GM23248 (cell line): Measurements from ENCODE around the gene DYNLT1. TPM values are rescaled to one million over a fixed set of nuclear protein-coding genes. Genes with fewer than 3 reads are reported as not detected.

Source experiments
- DNase-seq: peaks from one replicate; pipeline ENCODE4 v3.0.0-alpha.2; 2015
- H2AFZ ChIP-seq: fragments of 200-600 bp; sonication (generic); 2 replicates; pipeline ENCODE4 v1.6.1; 2016; ENCODE audit warnings: antibody characterized with exemption
- H3F3A ChIP-seq: fragments of 200-600 bp; sonication (generic); 2 replicates; pipeline ENCODE4 v1.6.1; 2016; ENCODE audit warnings: mild to moderate bottlenecking, antibody characterized with exemption, mixed run types; ENCODE audit not compliant: insufficient read depth
- H3K27ac ChIP-seq: fragments of 200-600 bp; sonication (generic); 2 replicates; pipeline ENCODE4 v1.5.1; 2016; ENCODE audit warnings: mild to moderate bottlenecking
- H3K27me3 ChIP-seq: fragments of 200-600 bp; sonication (generic); replicated peaks from 2 replicates; pipeline ENCODE4 v1.6.1; 2016; ENCODE audit warnings: mild to moderate bottlenecking; ENCODE audit not compliant: insufficient read depth
- H3K36me3 ChIP-seq: fragments of 200-600 bp; sonication (generic); 2 replicates; pipeline ENCODE4 v1.6.1; 2016; ENCODE audit warnings: low read depth, mild to moderate bottlenecking
- H3K4me1 ChIP-seq: fragments of 200-600 bp; sonication (generic); 2 replicates; pipeline ENCODE4 v1.6.1; 2016; ENCODE audit warnings: mild to moderate bottlenecking; ENCODE audit not compliant: insufficient read depth
- H3K4me2 ChIP-seq: fragments of 200-600 bp; sonication (generic); one replicate; pipeline ENCODE4 v1.6.1; 2016; ENCODE audit warnings: mild to moderate bottlenecking; ENCODE audit not compliant: unreplicated experiment
- H3K4me3 ChIP-seq: fragments of 200-600 bp; sonication (generic); 2 replicates; pipeline ENCODE4 v1.5.1; 2016; ENCODE audit warnings: mild to moderate bottlenecking
- H3K79me2 ChIP-seq: fragments of 200-600 bp; sonication (generic); 2 replicates; pipeline ENCODE4 v1.6.1; 2016; ENCODE audit warnings: mild to moderate bottlenecking; ENCODE audit not compliant: insufficient read depth
- H3K9ac ChIP-seq: fragments of 200-600 bp; sonication (generic); 2 replicates; pipeline ENCODE4 v1.6.1; 2016; ENCODE audit warnings: mild to moderate bottlenecking
- H3K9me2 ChIP-seq: fragments of 200-600 bp; sonication (generic); 2 replicates; pipeline ENCODE4 v1.6.1; 2016; ENCODE audit warnings: mixed run types, mild to moderate bottlenecking, moderate library complexity; ENCODE audit not compliant: insufficient read depth
- H3K9me3 ChIP-seq: fragments of 200-600 bp; sonication (generic); one replicate; pipeline ENCODE4 v1.6.1; 2017; ENCODE audit warnings: low read depth
- H4K20me1 ChIP-seq: fragments of 200-600 bp; sonication (generic); 2 replicates; pipeline ENCODE4 v1.6.0; 2016; ENCODE audit not compliant: insufficient read depth
- EZH2 ChIP-seq: fragments of 200-600 bp; sonication (generic); IDR thresholded peaks from 2 replicates; pipeline ENCODE4 v1.6.1; 2018; ENCODE audit warnings: antibody characterized with exemption, mild to moderate bottlenecking; ENCODE audit not compliant: insufficient read depth, poor library complexity, severe bottlenecking
- EZH2phosphoT487 ChIP-seq: fragments of 200-600 bp; sonication (generic); IDR thresholded peaks from 2 replicates; pipeline ENCODE4 v1.6.1; 2018; ENCODE audit warnings: antibody characterized with exemption, moderate library complexity, mild to moderate bottlenecking, low read depth; ENCODE audit not compliant: insufficient read depth
- WGBS, 2 experiments: methylation state at CpG; one replicate each; pipeline ENCODE4 v1.1.6; 2015 to 2017; ENCODE audit warnings: low lambda C conversion rate in 2 of 2, low coverage in 1 of 2; ENCODE audit errors: missing lambda C conversion rate in 2 of 2; 5-methylcytosine and 5-hydroxymethylcytosine counted together
- in situ Hi-C: fragments of 300-500 bp; cut with MboI; formaldehyde crosslinking; loops from 2 replicates; pipeline ENCODE4 v1.15.0; 2020
- polyA plus RNA-seq: library from polyadenylated mRNA; unstranded; fragments of >200 nt; fragmentation: Nextera tagmentation; extraction: Ambion mirVana; gene quantifications from 2 replicates; pipeline ENCODE4 v1.2.1, GENCODE V29; 2016
- total RNA-seq: library from RNA; depleted of rRNA; stranded (reverse); fragments of >200 nt; shearing (Covaris generic); gene quantifications from 2 replicates; pipeline ENCODE4 v1.2.3, GENCODE V29; 2014

DYNLT1 gene
- total and polyA plus RNA-seq, 2 experiments from 2014 or later: 79.7 to 368 TPM

DNA sequence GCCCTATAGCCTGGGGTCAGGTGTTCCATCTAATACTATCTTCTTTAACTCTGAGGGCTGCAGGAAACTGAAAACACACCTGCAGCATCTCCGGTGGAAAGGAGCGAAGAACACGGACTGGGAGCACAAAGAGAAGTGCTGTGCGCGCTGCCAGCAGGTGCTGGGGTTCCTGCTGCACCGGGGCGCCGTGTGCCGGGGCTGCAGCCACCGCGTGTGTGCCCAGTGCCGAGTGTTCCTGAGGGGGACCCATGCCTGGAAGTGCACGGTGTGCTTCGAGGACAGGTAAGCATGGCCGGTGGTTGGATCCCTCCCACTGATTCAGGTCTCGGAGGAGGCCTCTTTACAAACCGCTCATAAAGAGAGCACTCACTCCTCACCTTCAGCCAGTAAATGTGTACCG, 20.8 kb upstream of the DYNLT1 start:
- H3F3A ChIP-seq: no peaks in the 10 kb centered on the region
- no peaks in the 10 kb centered on the region for H3K27me3 ChIP-seq
- H3K79me2 ChIP-seq: no peaks in the 10 kb centered on the region
- DNase-seq: no peak
- 97 to 99% methylated on average over 14 to 18 of the region's 18 CpGs for WGBS, 2 experiments
- H4K20me1 ChIP-seq: no peaks in the 10 kb centered on the region
- no peaks in the 10 kb centered on the region for H3K9me3 ChIP-seq
- peaks cover 8% of the 10 kb centered on the region; the same call in 1 of the 2 replicates for H3K4me1 ChIP-seq
- H3K27ac ChIP-seq: no peak overlapping the region
- H3K9me2 ChIP-seq: no peaks in the 10 kb centered on the region
- no peak for TF ChIP-seq EZH2phosphoT487
- no peak for TF ChIP-seq EZH2
- H3K4me2 ChIP-seq: no peak overlapping the region
- H2AFZ ChIP-seq: no peak overlapping the region
- no peaks in the 10 kb centered on the region for H3K36me3 ChIP-seq
- H3K4me3 ChIP-seq: no peak overlapping the region
- no peak overlapping the region for H3K9ac ChIP-seq
- in situ Hi-C loops: no loop called here

DNA sequence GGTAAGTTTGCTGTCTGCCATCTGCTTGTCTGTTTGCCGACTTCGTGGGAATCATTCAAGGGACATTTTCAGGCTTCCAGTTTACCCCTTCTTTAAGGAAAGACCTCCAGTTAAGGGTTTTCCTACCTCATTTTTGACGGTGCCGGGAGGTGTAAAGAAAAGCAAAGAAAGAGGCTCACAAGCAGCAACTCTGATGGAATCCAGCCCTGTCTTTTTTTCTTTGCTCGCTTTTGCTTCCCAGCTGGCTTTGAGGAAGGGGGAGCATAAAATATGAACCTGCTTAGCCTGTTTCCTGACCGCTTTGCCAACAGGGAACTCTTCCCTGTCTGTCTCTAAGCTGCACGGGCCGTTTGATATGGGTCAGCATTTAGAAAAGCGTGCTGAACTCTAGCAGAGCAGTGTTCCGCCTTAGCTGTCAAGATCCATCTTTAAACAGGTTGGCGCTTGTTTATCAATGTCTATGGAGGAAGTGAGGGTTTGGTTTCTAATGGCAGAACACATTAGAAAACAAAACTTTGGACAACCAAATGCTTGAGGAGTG, 19.2 kb upstream of the DYNLT1 start:
- 77 to 79% methylated on average over 11 of the region's 11 CpGs for WGBS, 2 experiments
- Histone ChIP-seq H4K20me1 (no peaks in the 10 kb centered on the region), H3K27ac (no peak overlapping the region), H3K4me2 (no peak overlapping the region), H3K9me2 (no peaks in the 10 kb centered on the region), H3F3A (no peaks in the 10 kb centered on the region), H3K4me1 (peaks cover 8% of the 10 kb centered on the region; the same call in 1 of the 2 replicates), H3K9ac (no peak overlapping the region), H3K79me2 (no peaks in the 10 kb centered on the region), H3K4me3 (no peak overlapping the region), H3K27me3 (no peaks in the 10 kb centered on the region), H3K9me3 (no peaks in the 10 kb centered on the region), H2AFZ (no peak overlapping the region), H3K36me3 (no peaks in the 10 kb centered on the region)
- in situ Hi-C loops: no loop called here
- DNase-seq: no peak
- TF ChIP-seq EZH2 (no peak), EZH2phosphoT487 (no peak)

- Histone ChIP-seq H3K9ac (no peak overlapping the region), H3K4me3 (no peak overlapping the region), H3K79me2 (no peaks in the 10 kb centered on the region), H3K27ac (no peak overlapping the region), H4K20me1 (no peaks in the 10 kb centered on the region), H3K27me3 (no peaks in the 10 kb centered on the region), H3K4me2 (no peak overlapping the region), H3K9me2 (no peaks in the 10 kb centered on the region), H2AFZ (peak overlapping the region; percentile 21; the same call in 1 of the 2 replicates), H3K36me3 (no peaks in the 10 kb centered on the region), H3F3A (peaks cover 3% of the 10 kb centered on the region; the same call in 1 of the 2 replicates), H3K9me3 (no peaks in the 10 kb centered on the region), H3K4me1 (peaks cover 8% of the 10 kb centered on the region; the same call in 1 of the 2 replicates)
- in situ Hi-C loops: no loop called here
- TF ChIP-seq EZH2 (no peak), EZH2phosphoT487 (no peak)
- WGBS, 2 experiments: 49 to 54% methylated on average over 27 of the region's 27 CpGs
- DNase-seq: no peak
Measured at GRCh38 chr6:158662954-158663624, 18.5 kb upstream of the DYNLT1 start.

DNA sequence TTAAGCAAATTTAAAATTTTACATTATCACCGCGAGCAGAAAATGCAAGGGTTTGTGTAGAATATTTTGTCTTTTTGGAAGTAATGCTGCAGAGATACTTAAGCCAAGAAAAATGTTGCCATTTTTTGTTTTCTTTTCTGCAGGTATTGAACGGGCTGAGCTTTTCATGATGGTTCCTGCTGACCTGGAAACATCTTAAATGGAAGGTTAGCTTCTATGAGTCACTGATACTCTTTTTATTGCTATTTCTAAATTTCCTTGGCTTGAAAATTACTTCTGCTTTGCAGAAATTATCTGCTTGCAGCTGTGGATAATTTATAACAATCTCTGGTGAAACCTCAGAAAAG, 18.0 kb upstream of the DYNLT1 start:
- in situ Hi-C loops: no loop called here
- Histone ChIP-seq H3K4me2 (no peak overlapping the region), H3K9me2 (no peaks in the 10 kb centered on the region), H3K27ac (no peak overlapping the region), H2AFZ (peak overlapping the region; percentile 21; the same call in 1 of the 2 replicates), H3F3A (peaks cover 6% of the 10 kb centered on the region), H3K9ac (no peak overlapping the region), H3K4me1 (peaks cover 9% of the 10 kb centered on the region), H4K20me1 (no peaks in the 10 kb centered on the region), H3K79me2 (no peaks in the 10 kb centered on the region), H3K27me3 (no peaks in the 10 kb centered on the region), H3K36me3 (no peaks in the 10 kb centered on the region), H3K4me3 (no peak overlapping the region), H3K9me3 (no peaks in the 10 kb centered on the region)
- 67 to 71% methylated on average over 3 of the region's 3 CpGs for WGBS, 2 experiments
- TF ChIP-seq EZH2phosphoT487 (no peak), EZH2 (no peak)
- DNase-seq: no peak
